ENCODE data around the gene BMP10. TPM values are rescaled to one million over a fixed set of nuclear protein-coding genes. Genes with fewer than 3 reads are reported as not detected.

Gene BMP10
- total and polyA plus RNA-seq, 2 donors (not counting 1 experiment from before 2014, with no cell fraction given): not detected

GRCh38 chr2:68879296-68879695 is 8.1 kb upstream of the BMP10 start:
- Histone ChIP-seq H3K27ac (ENCODE audit: insufficient read depth, low read length) (no peak overlapping the region), H3K4me2 (ENCODE audit: extremely low read depth, insufficient read depth, low read length) (no peak overlapping the region), H2AFZ (ENCODE audit: low read length) (no peak overlapping the region), H3K27me3 (ENCODE audit: control insufficient read depth, insufficient read depth, low read length) (peaks cover 2% of the 10 kb centered on the region), H3K36me3 (ENCODE audit: control insufficient read depth, insufficient read depth, low read length) (no peaks in the 10 kb centered on the region), H3K9me3 (ENCODE audit: control insufficient read depth, insufficient read depth, low read depth, low read length) (no peaks in the 10 kb centered on the region), H3K4me1 (ENCODE audit: control insufficient read depth, extremely low read depth, insufficient read depth, low read length) (no peaks in the 10 kb centered on the region), H3K79me2 (ENCODE audit: control insufficient read depth, insufficient read depth, low read length) (no peaks in the 10 kb centered on the region), H3K9ac (ENCODE audit: insufficient read depth, low read length) (no peak overlapping the region), H3K4me3 (replicated peaks in 1 of 4; ENCODE audit: control extremely low read depth in 1 of 4, insufficient read depth in 1 of 4, low read depth in 3 of 4, low read length in 4 of 4) (no peak overlapping the region), H4K20me1 (ENCODE audit: control insufficient read depth, extremely low read depth, insufficient read depth, low read length) (no peaks in the 10 kb centered on the region)
- DNase-seq (ENCODE audit: low read depth in 2 of 2): peak in 1 of 2 donors; percentile 84
- no peak for TF ChIP-seq EZH2 (IDR thresholded peaks at IDR 0.05; ENCODE audit: low read length, missing control alignments)
- TF ChIP-seq, protein P1, sequence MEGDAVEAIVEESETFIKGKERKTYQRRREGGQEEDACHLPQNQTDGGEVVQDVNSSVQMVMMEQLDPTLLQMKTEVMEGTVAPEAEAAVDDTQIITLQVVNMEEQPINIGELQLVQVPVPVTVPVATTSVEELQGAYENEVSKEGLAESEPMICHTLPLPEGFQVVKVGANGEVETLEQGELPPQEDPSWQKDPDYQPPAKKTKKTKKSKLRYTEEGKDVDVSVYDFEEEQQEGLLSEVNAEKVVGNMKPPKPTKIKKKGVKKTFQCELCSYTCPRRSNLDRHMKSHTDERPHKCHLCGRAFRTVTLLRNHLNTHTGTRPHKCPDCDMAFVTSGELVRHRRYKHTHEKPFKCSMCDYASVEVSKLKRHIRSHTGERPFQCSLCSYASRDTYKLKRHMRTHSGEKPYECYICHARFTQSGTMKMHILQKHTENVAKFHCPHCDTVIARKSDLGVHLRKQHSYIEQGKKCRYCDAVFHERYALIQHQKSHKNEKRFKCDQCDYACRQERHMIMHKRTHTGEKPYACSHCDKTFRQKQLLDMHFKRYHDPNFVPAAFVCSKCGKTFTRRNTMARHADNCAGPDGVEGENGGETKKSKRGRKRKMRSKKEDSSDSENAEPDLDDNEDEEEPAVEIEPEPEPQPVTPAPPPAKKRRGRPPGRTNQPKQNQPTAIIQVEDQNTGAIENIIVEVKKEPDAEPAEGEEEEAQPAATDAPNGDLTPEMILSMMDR (conservative IDR thresholded peaks at IDR 0.05 in 1 of 2, IDR thresholded peaks at IDR 0.05 in 1 of 2; ENCODE audit: low read depth in 1 of 2, low read length in 2 of 2): no peak

GRCh38 chr2:68878753-68879152 is 7.6 kb upstream of the BMP10 start:
- Histone ChIP-seq H3K27me3 (ENCODE audit: control insufficient read depth, insufficient read depth, low read length) (peaks cover 2% of the 10 kb centered on the region), H3K4me1 (ENCODE audit: control insufficient read depth, extremely low read depth, insufficient read depth, low read length) (no peaks in the 10 kb centered on the region), H3K27ac (ENCODE audit: insufficient read depth, low read length) (no peak overlapping the region), H3K79me2 (ENCODE audit: control insufficient read depth, insufficient read depth, low read length) (no peaks in the 10 kb centered on the region), H3K36me3 (ENCODE audit: control insufficient read depth, insufficient read depth, low read length) (no peaks in the 10 kb centered on the region), H3K4me2 (ENCODE audit: extremely low read depth, insufficient read depth, low read length) (no peak overlapping the region), H3K9me3 (ENCODE audit: control insufficient read depth, insufficient read depth, low read depth, low read length) (no peaks in the 10 kb centered on the region), H2AFZ (ENCODE audit: low read length) (no peak overlapping the region), H4K20me1 (ENCODE audit: control insufficient read depth, extremely low read depth, insufficient read depth, low read length) (no peaks in the 10 kb centered on the region), H3K4me3 (replicated peaks in 1 of 4; ENCODE audit: control extremely low read depth in 1 of 4, insufficient read depth in 1 of 4, low read depth in 3 of 4, low read length in 4 of 4) (no peak overlapping the region), H3K9ac (ENCODE audit: insufficient read depth, low read length) (no peak overlapping the region)
- peak; percentile 67 to 70 for DNase-seq (ENCODE audit: low read depth in 2 of 2)
- TF ChIP-seq, protein P1 (conservative IDR thresholded peaks at IDR 0.05 in 1 of 2, IDR thresholded peaks at IDR 0.05 in 1 of 2; ENCODE audit: low read depth in 1 of 2, low read length in 2 of 2): no peak
- TF ChIP-seq EZH2 (IDR thresholded peaks at IDR 0.05; ENCODE audit: low read length, missing control alignments): no peak

DNA sequence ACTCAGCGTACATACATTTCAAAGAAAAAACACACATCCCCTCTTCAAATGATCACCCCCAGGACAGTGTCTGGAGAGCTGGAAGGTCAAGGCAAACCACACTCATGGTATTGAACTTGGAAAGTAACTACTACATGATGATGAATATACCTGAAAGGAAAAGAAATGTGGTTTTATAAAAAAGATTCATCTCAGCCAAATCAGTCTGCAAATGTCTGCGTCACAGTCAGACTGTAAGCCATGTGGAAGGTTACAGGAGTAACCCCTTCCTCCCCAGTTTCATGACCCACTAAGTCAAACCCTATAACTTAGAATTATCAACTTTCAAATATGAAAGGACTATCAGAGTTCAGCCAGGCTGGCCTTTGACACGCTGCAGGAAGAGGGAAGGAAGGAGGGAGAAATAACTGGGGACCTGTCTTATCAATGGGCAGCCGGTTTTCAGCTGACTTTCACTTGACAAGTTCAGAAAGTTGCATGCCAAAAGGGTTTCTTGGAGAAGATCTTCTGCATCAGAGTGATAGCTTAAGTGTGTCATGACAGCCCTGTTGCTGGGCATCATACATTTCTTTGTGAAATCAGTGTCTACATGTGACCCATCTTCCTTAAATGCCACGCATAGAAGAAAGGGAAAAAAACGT is 7.0 kb upstream of the BMP10 start:
- Histone ChIP-seq H3K9ac (ENCODE audit: insufficient read depth, low read length) (no peak overlapping the region), H3K27me3 (ENCODE audit: control insufficient read depth, insufficient read depth, low read length) (peaks cover 2% of the 10 kb centered on the region), H3K27ac (ENCODE audit: insufficient read depth, low read length) (no peak overlapping the region), H3K9me3 (ENCODE audit: control insufficient read depth, insufficient read depth, low read depth, low read length) (no peaks in the 10 kb centered on the region), H2AFZ (ENCODE audit: low read length) (no peak overlapping the region), H3K36me3 (ENCODE audit: control insufficient read depth, insufficient read depth, low read length) (no peaks in the 10 kb centered on the region), H3K4me1 (ENCODE audit: control insufficient read depth, extremely low read depth, insufficient read depth, low read length) (no peaks in the 10 kb centered on the region), H3K4me2 (ENCODE audit: extremely low read depth, insufficient read depth, low read length) (no peak overlapping the region), H4K20me1 (ENCODE audit: control insufficient read depth, extremely low read depth, insufficient read depth, low read length) (no peaks in the 10 kb centered on the region), H3K4me3 (replicated peaks in 1 of 4; ENCODE audit: control extremely low read depth in 1 of 4, insufficient read depth in 1 of 4, low read depth in 3 of 4, low read length in 4 of 4) (no peak overlapping the region), H3K79me2 (ENCODE audit: control insufficient read depth, insufficient read depth, low read length) (no peaks in the 10 kb centered on the region)
- TF ChIP-seq, protein P1 (conservative IDR thresholded peaks at IDR 0.05 in 1 of 2, IDR thresholded peaks at IDR 0.05 in 1 of 2; ENCODE audit: low read depth in 1 of 2, low read length in 2 of 2): no peak
- no peak for TF ChIP-seq EZH2 (IDR thresholded peaks at IDR 0.05; ENCODE audit: low read length, missing control alignments)
- DNase-seq (ENCODE audit: low read depth in 2 of 2): peak in 1 of 2 donors; percentile 75
